ENCODE measurements around the gene PHB1.

Gene PHB1

DNA sequence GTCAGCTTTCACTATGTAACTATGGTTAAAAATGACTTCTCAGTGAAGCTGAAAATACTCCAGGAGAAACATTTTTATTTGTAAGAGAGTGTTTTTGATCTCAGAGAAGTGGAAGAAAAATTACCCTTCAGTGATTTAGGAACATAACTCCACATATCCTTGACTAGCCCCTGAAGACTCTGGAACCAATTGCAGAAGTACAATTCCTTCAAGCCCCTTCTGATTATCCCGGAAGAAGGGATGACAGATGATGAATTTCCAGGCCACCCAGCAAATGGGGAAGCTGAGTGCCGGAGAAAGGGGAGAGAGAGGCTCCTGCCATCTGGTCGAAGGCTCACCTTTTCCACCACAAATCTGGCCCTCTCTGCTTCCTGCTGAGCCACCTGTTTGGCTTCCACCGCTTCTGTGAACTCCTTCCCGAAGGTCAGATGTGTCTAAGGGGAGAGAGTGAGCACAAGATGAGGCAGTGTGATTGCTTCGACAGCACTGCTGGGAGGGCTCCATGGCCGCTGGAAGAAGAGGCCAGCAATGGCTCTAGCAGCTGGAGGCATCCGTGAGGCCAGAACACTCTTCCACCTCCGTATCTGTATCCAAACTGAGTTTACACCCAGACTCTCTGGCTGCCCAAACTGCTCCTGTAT, 8.1 kb downstream of the PHB1 start:
- TF ChIP-seq, protein P1, sequence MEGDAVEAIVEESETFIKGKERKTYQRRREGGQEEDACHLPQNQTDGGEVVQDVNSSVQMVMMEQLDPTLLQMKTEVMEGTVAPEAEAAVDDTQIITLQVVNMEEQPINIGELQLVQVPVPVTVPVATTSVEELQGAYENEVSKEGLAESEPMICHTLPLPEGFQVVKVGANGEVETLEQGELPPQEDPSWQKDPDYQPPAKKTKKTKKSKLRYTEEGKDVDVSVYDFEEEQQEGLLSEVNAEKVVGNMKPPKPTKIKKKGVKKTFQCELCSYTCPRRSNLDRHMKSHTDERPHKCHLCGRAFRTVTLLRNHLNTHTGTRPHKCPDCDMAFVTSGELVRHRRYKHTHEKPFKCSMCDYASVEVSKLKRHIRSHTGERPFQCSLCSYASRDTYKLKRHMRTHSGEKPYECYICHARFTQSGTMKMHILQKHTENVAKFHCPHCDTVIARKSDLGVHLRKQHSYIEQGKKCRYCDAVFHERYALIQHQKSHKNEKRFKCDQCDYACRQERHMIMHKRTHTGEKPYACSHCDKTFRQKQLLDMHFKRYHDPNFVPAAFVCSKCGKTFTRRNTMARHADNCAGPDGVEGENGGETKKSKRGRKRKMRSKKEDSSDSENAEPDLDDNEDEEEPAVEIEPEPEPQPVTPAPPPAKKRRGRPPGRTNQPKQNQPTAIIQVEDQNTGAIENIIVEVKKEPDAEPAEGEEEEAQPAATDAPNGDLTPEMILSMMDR (IDR thresholded peaks at IDR 0.05; ENCODE audit: low read depth, low read length, missing control alignments): no peak
- H3K4me3 ChIP-seq (ENCODE audit: low read depth, low read length): no peak overlapping the region
- in situ Hi-C loops (cut with HindIII; ENCODE audit: low sequenced_read_pairs): no loop called here
- DNase-seq (ENCODE audit: low read depth): no peak

DNA sequence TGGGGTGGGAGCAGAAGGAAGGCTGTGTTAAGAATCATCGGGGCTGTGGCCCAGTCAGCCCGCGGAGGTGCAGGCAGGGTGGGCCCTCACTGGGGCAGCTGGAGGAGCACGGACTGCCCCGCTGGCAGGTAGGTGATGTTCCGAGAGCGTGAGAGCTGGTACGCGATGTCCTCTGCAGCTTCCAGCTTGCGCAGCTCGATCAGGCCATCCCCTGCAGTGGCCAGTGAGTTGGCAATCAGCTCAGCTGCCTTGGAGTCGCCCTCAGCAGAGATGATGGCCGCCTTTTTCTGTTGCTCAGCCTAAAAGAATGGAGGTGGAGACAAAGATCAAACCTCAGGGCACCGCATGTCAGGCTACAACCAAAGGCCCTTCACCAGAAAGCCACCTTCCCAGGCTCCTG, 9.8 kb downstream of the PHB1 start:
- TF ChIP-seq, protein P1 (IDR thresholded peaks at IDR 0.05; ENCODE audit: low read depth, low read length, missing control alignments): no peak
- in situ Hi-C loops (cut with HindIII; ENCODE audit: low sequenced_read_pairs): no loop called here
- no peak for DNase-seq (ENCODE audit: low read depth)
- no peak overlapping the region for H3K4me3 ChIP-seq (ENCODE audit: low read depth, low read length)

DNA sequence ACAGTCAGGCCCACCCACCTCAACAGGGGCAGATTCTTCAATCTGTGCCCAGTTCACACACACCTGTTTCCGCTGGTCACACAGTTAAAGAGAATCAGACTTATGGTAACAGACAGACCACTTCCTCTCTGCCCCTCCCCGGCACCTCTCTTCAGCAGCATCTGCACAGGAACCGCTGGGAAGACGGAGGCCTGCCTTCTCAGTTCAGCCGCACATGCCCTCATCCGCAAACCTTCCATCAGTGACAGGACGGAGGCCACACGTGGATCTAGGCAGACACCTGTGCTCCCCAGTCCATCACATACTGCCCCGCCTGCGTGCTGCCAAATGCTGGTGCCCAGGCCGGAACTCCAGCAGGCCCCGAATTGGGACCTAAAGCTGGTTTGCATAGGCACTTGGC, 10.3 kb downstream of the PHB1 start:
- in situ Hi-C loops (cut with HindIII; ENCODE audit: low sequenced_read_pairs): no loop called here
- no peak overlapping the region for H3K4me3 ChIP-seq (ENCODE audit: low read depth, low read length)
- DNase-seq (ENCODE audit: low read depth): no peak
- TF ChIP-seq, protein P1 (IDR thresholded peaks at IDR 0.05; ENCODE audit: low read depth, low read length, missing control alignments): no peak

DNA sequence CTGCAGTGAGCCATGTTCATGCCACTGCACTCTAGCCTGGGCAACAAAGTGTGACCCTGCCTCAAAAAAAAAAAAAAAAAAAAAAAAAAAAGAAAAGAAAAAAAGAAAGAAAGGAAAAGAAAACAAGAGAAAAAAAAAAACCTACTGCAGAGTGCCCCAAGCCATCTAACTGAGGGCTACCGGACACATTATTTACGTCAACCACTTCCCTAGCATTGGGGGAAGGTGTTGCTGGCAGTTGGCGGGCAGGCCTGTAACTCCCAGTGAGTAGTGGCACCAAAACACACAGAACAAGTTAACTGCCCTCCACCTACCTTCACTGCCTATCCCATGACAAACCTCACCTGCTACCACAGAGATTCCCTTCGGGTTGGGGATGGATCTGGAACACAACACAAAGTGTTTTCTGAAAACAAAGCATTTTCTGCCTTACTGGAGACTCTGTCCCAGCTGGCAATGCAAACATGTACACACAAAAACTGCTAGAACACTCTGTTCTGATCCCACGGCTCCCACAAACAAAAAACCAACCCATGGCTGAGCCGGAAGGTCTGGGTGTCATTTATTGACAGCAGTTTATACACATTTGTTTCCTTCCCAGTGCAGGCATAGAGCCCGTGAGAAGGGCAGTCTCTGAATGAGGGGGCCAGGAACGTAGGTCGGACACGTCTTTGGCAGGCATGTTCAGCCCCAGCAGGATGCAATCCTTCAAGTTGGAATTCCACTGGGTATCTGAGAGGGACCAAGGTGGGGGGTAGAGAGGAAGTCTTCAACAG, 11.0 kb downstream of the PHB1 start:
- TF ChIP-seq, protein P1 (IDR thresholded peaks at IDR 0.05; ENCODE audit: low read depth, low read length, missing control alignments): no peak
- in situ Hi-C loops (cut with HindIII; ENCODE audit: low sequenced_read_pairs): no loop called here
- DNase-seq (ENCODE audit: low read depth): no peak
- no peak overlapping the region for H3K4me3 ChIP-seq (ENCODE audit: low read depth, low read length)

DNA sequence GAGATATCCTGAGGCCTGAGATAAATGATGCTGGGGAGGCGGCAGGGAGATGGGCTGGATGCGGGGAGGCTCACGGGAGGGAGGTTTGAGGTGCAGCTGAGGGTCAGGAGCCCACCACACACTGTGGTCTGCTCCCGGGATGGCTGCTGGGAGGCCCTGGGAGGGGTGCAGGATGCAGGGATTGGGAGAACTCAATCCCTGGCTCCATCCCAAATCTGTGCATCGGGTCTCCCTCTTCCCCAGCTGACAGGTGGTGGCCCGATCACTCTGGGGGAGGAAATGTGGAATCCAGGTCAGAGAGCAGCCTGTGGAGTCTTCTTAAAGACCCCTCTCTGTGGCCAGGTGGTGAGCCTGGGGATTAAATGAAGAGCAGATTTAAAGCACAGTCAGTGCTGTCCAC, 12.0 kb downstream of the PHB1 start:
- no peak for DNase-seq (ENCODE audit: low read depth)
- no peak overlapping the region for H3K4me3 ChIP-seq (ENCODE audit: low read depth, low read length)
- in situ Hi-C loops (cut with HindIII; ENCODE audit: low sequenced_read_pairs): no loop called here
- TF ChIP-seq, protein P1 (IDR thresholded peaks at IDR 0.05; ENCODE audit: low read depth, low read length, missing control alignments): no peak

DNA sequence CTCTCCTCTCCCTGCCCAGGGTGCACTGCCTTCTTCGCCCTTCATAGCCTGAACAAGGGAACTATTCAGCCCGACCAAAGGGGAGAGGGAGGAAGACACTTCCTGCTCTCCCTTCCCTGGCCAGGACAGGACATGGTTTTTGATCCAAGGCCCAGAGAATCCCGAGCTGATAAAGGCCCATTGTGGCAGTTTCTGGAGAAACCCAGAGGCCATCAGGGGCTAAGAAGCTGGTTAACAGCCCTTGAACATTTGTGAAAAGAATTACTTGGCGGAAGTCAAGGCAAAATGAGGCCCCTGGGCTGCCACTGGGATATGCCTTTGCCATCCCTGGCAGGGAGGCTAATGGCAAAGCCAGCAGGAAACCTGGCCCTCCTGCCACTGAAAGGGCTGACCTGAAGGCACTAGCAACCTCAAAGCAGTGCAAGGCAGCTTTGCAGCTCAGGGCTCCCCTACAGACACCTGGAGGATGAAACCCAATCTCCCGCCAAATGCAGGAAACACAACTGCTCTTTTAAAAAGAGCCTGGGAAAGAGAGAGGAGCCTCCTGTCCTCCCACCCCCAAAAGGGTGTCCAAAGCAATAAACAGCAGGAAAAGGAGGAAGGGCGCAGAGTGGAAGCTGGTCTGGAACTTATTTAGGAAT, 12.6 kb downstream of the PHB1 start:
- DNase-seq (ENCODE audit: low read depth): no peak
- H3K4me3 ChIP-seq (ENCODE audit: low read depth, low read length): no peak overlapping the region
- in situ Hi-C loops (cut with HindIII; ENCODE audit: low sequenced_read_pairs): no loop called here
- TF ChIP-seq, protein P1 (IDR thresholded peaks at IDR 0.05; ENCODE audit: low read depth, low read length, missing control alignments): no peak

Measured in astrocyte of the cerebellum (primary cell).